Osteoblast (primary cell): ENCODE data around the gene RGL3. TPM values are rescaled to one million over a fixed set of nuclear protein-coding genes. Genes with fewer than 3 reads are reported as not detected.

ENCODE experiments used
- DNase-seq: peaks from one replicate; pipeline ENCODE4 v3.0.0; 2011; ENCODE audit warnings: low spot score, mixed read lengths; ENCODE audit not compliant: insufficient read length; ENCODE audit errors: missing footprints
- H2AFZ ChIP-seq: 2 replicates; pipeline ENCODE4 v1.6.0; 2011; ENCODE audit warnings: mild to moderate bottlenecking, low read length
- H3K27ac ChIP-seq: 2 replicates; pipeline ENCODE4 v1.5.1; 2011; ENCODE audit warnings: mild to moderate bottlenecking, low read depth, low read length, moderate library complexity
- H3K27me3 ChIP-seq: 2 replicates; pipeline ENCODE4 v1.6.0; 2012; ENCODE audit warnings: mild to moderate bottlenecking, control low read depth, inconsistent platforms, low read length, moderate library complexity; ENCODE audit not compliant: insufficient read depth
- H3K36me3 ChIP-seq: 2 replicates; pipeline ENCODE4 v1.5.1; 2011; ENCODE audit warnings: mild to moderate bottlenecking, low read length, control low read depth, moderate library complexity; ENCODE audit not compliant: insufficient read depth
- H3K4me1 ChIP-seq: 2 replicates; pipeline ENCODE4 v1.5.1; 2011; ENCODE audit warnings: mild to moderate bottlenecking, low read length, control low read depth, moderate library complexity; ENCODE audit not compliant: insufficient read depth
- H3K4me2 ChIP-seq: 2 replicates; pipeline ENCODE4 v1.6.0; 2011; ENCODE audit warnings: mild to moderate bottlenecking, low read length; ENCODE audit not compliant: insufficient read depth
- H3K4me3 ChIP-seq: fragments of 200-600 bp; sonication (generic); 3 replicates; pipeline ENCODE4 v1.5.1; 2012; ENCODE audit warnings: mild to moderate bottlenecking, low read length, inconsistent platforms; ENCODE audit not compliant: insufficient read depth
- H3K79me2 ChIP-seq: 2 replicates; pipeline ENCODE4 v1.6.0; 2012; ENCODE audit warnings: mild to moderate bottlenecking, low read length, control low read depth, inconsistent platforms; ENCODE audit not compliant: insufficient read depth
- H3K9me3 ChIP-seq: 2 replicates; pipeline ENCODE4 v1.5.1; 2011; ENCODE audit warnings: low read depth, low read length, control low read depth
- H4K20me1 ChIP-seq: 2 replicates; pipeline ENCODE4 v1.6.0; 2012; ENCODE audit warnings: mild to moderate bottlenecking, low read length, control low read depth; ENCODE audit not compliant: insufficient read depth
- CTCF ChIP-seq: IDR thresholded peaks from 2 replicates; pipeline ENCODE4 v1.5.1; 2011; ENCODE audit warnings: mild to moderate bottlenecking, low read depth, low read length, moderate library complexity; ENCODE audit errors: extremely low read depth
- total RNA-seq: library from RNA; depleted of rRNA; stranded (reverse); fragments of >200 nt; gene quantifications from 2 replicates; pipeline ENCODE4 v1.2.3, GENCODE V29; 2012

The RGL3 gene
- total RNA-seq, 1 donor, result 0.36 TPM

GRCh38 chr19:11420429-11421370, 1.6 kb upstream of the RGL3 start:
- Histone ChIP-seq H3K27me3 (peaks cover 14% of the 10 kb centered on the region), H3K9me3 (no peaks in the 10 kb centered on the region), H2AFZ (peak overlapping the region; percentile 77), H3K36me3 (no peaks in the 10 kb centered on the region), H3K4me2 (peak overlapping the region; percentile 77), H3K79me2 (no peaks in the 10 kb centered on the region), H3K4me1 (peaks cover 7% of the 10 kb centered on the region), H4K20me1 (no peaks in the 10 kb centered on the region), H3K27ac (no peak overlapping the region), H3K4me3 (peak overlapping the region; percentile 61)
- no peak for TF ChIP-seq CTCF
- DNase-seq, result peak; percentile 91

GRCh38 chr19:11418094-11418548, 993 bp downstream of the RGL3 start:
- no peaks in the 10 kb centered on the region for H4K20me1 ChIP-seq
- peak overlapping the region; percentile 82 for H3K4me2 ChIP-seq
- H3K4me3 ChIP-seq, result peak overlapping the region; percentile 65
- H2AFZ ChIP-seq, result no peak overlapping the region
- H3K27ac ChIP-seq, result no peak overlapping the region
- peaks cover 9% of the 10 kb centered on the region for H3K27me3 ChIP-seq
- no peaks in the 10 kb centered on the region for H3K79me2 ChIP-seq
- H3K9me3 ChIP-seq, result no peaks in the 10 kb centered on the region
- peak; percentile 73 for DNase-seq
- no peaks in the 10 kb centered on the region for H3K36me3 ChIP-seq
- H3K4me1 ChIP-seq, result peaks cover 7% of the 10 kb centered on the region
- no peak for TF ChIP-seq CTCF

GRCh38 chr19:11416346-11417052, 2.6 kb downstream of the RGL3 start:
- Histone ChIP-seq H3K79me2 (no peaks in the 10 kb centered on the region), H3K27ac (no peak overlapping the region), H4K20me1 (no peaks in the 10 kb centered on the region), H3K4me2 (no peak overlapping the region), H3K4me1 (peaks cover 7% of the 10 kb centered on the region), H3K27me3 (no peaks in the 10 kb centered on the region), H3K9me3 (no peaks in the 10 kb centered on the region), H3K4me3 (no peak overlapping the region), H2AFZ (no peak overlapping the region), H3K36me3 (no peaks in the 10 kb centered on the region)
- no peak for TF ChIP-seq CTCF
- DNase-seq, result peak; percentile 66

- no peak overlapping the region for H3K4me3 ChIP-seq
- no peak for TF ChIP-seq CTCF
- no peaks in the 10 kb centered on the region for H3K79me2 ChIP-seq
- peak; percentile 17 for DNase-seq
- H3K4me2 ChIP-seq, result no peak overlapping the region
- H3K4me1 ChIP-seq, result peaks cover 4% of the 10 kb centered on the region
- no peaks in the 10 kb centered on the region for H4K20me1 ChIP-seq
- H2AFZ ChIP-seq, result no peak overlapping the region
- H3K9me3 ChIP-seq, result no peaks in the 10 kb centered on the region
- H3K27me3 ChIP-seq, result no peaks in the 10 kb centered on the region
- no peak overlapping the region for H3K27ac ChIP-seq
- no peaks in the 10 kb centered on the region for H3K36me3 ChIP-seq
These were observed 4.6 kb downstream of the RGL3 start for GRCh38 chr19:11414544-11414943.
